ENCODE results near the gene CIC.

DNA sequence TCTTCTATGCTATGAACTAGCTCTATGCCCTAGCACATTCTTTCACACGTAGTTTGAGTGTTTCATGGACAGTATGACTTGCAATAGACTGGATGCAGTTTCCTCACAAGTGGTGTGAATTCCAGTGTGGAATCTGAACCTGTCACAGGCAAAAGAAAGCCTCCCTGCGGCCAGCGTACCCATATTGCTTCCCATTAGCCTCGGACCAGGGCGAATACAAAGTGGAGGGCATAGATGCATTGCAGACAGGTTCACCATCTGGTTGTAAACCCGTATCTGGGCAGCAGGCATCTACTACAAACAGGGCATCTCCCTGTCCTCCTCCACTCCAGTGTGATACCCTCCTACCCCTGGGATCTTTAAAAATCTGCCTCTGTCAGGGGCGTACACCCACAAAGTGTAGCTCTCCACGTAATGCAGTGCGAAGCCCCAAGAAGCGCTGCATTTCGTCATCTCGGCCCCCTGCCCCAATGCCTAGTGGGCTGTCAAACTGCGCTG, 1.4 kb upstream of the CIC start:
- no peak for TF ChIP-seq MAFK (IDR thresholded peaks at IDR 0.05; ENCODE audit: low read length)
- TF ChIP-seq RFX5 (IDR thresholded peaks at IDR 0.05; ENCODE audit: low read depth, low read length): no peak
- no peak for TF ChIP-seq SRSF9 (IDR thresholded peaks at IDR 0.05; ENCODE audit: borderline replicate concordance, low read depth, low read length)
- TF ChIP-seq, protein P1, sequence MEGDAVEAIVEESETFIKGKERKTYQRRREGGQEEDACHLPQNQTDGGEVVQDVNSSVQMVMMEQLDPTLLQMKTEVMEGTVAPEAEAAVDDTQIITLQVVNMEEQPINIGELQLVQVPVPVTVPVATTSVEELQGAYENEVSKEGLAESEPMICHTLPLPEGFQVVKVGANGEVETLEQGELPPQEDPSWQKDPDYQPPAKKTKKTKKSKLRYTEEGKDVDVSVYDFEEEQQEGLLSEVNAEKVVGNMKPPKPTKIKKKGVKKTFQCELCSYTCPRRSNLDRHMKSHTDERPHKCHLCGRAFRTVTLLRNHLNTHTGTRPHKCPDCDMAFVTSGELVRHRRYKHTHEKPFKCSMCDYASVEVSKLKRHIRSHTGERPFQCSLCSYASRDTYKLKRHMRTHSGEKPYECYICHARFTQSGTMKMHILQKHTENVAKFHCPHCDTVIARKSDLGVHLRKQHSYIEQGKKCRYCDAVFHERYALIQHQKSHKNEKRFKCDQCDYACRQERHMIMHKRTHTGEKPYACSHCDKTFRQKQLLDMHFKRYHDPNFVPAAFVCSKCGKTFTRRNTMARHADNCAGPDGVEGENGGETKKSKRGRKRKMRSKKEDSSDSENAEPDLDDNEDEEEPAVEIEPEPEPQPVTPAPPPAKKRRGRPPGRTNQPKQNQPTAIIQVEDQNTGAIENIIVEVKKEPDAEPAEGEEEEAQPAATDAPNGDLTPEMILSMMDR (IDR thresholded peaks at IDR 0.05 in 2 of 3, conservative IDR thresholded peaks at IDR 0.05 in 1 of 3; ENCODE audit: insufficient read depth in 2 of 3, low read depth in 1 of 3, low read length in 3 of 3): no peak
- no peak for TF ChIP-seq ATF1 (CRISPR knock-in tag; IDR thresholded peaks at IDR 0.05)
- TF ChIP-seq ATF1 (tag; IDR thresholded peaks at IDR 0.05): no peak
- no peak for TF ChIP-seq CHD1 (IDR thresholded peaks at IDR 0.05; ENCODE audit: low read length)
- TF ChIP-seq EZH2 (IDR thresholded peaks at IDR 0.05; ENCODE audit: borderline replicate concordance, low read depth, low read length): no peak
- TF ChIP-seq SRSF1 (IDR thresholded peaks at IDR 0.05; ENCODE audit: low read depth, low read length): no peak
- TF ChIP-seq THRA (IDR thresholded peaks at IDR 0.05): no peak
- no peak for TF ChIP-seq NCOA1 (IDR thresholded peaks at IDR 0.05; ENCODE audit: low read depth)
